ENCODE data around the gene CISH. TPM values are rescaled to one million over a fixed set of nuclear protein-coding genes. Genes with fewer than 3 reads are reported as not detected.
A peak's percentile ranks its signal among the peaks of the same experiment; 100 is the strongest.

Gene CISH
- total and polyA plus RNA-seq, 9 donors = 6.2 to 28.0 (median 21.9) TPM

- H3K4me1 ChIP-seq (ENCODE audit: insufficient read depth) = peaks cover 28% of the 10 kb centered on the region
- peak in 2 of 5 donors; percentile 51 to 57 for DNase-seq
- H3K27ac ChIP-seq = peak overlapping the region; percentile 35 to 86
- no peaks in the 10 kb centered on the region for H3K27me3 ChIP-seq
- H3K36me3 ChIP-seq = no peaks in the 10 kb centered on the region
- 41 to 48% (median 45%) methylated on average over 6 of the region's 6 CpGs for WGBS, 3 donors
- intact Hi-C loops (cut with DNase I) = loop anchor here (1.0 to 10.0 kb wide), 5 partner anchors 41 to 1332 kb away; partner anchors contain the start of genes MANF (in 2 of the 4), CACNA2D2 (in 1 of the 4), PARP3 (in 1 of the 4) and RRP9 (in 1 of the 4)
- H3K9me3 ChIP-seq = no peaks in the 10 kb centered on the region
- TF ChIP-seq CTCF (IDR thresholded peaks at IDR 0.05) (no peak), POLR2A (IDR thresholded peaks at IDR 0.05) (no peak), EP300 (IDR thresholded peaks at IDR 0.05) (no peak)
- no peak overlapping the region for H3K4me3 ChIP-seq
These were observed 1.6 kb upstream of the CISH start for GRCh38 chr3:50612970-50613846.

GRCh38 chr3:50612234-50612882 lies 784 bp upstream of the CISH start:
- intact Hi-C loops (cut with DNase I) = loop anchor here in 3 of 4 donors (5.0 to 10.0 kb wide), 4 partner anchors 108 to 1332 kb away; partner anchors contain the start of genes MANF (in 2 of the 3), CACNA2D2 (in 1 of the 3), PARP3 (in 1 of the 3) and RRP9 (in 1 of the 3)
- Histone ChIP-seq H3K4me1 (ENCODE audit: insufficient read depth) (peaks cover 28% of the 10 kb centered on the region), H3K9me3 (no peaks in the 10 kb centered on the region), H3K36me3 (no peaks in the 10 kb centered on the region), H3K27me3 (no peaks in the 10 kb centered on the region), H3K4me3 (peak overlapping the region; percentile 89), H3K27ac (peak overlapping the region; percentile 55 to 86)
- 1 to 2% (median 1%) methylated on average over 27 to 29 of the region's 29 CpGs for WGBS, 3 donors
- no peak for TF ChIP-seq CTCF (IDR thresholded peaks at IDR 0.05)
- TF ChIP-seq POLR2A (IDR thresholded peaks at IDR 0.05) = peak; percentile 42
- DNase-seq = peak in 4 of 5 donors; percentile 61 to 72 (median 68)

GRCh38 chr3:50610992-50611463 lies 546 bp downstream of the CISH start:
- H3K9me3 ChIP-seq = no peaks in the 10 kb centered on the region
- DNase-seq = peak in 1 of 5 donors; percentile 48
- no peaks in the 10 kb centered on the region for H3K36me3 ChIP-seq
- H3K4me3 ChIP-seq = peak overlapping the region; percentile 89
- intact Hi-C loops (cut with DNase I) = loop anchor here in 3 of 4 donors (5.0 to 10.0 kb wide), 4 partner anchors 106 to 1334 kb away; partner anchors contain the start of genes MANF (in 2 of the 3), CACNA2D2 (in 1 of the 3), PARP3 (in 1 of the 3) and RRP9 (in 1 of the 3)
- peaks cover 31% of the 10 kb centered on the region for H3K4me1 ChIP-seq (ENCODE audit: insufficient read depth)
- H3K27me3 ChIP-seq = no peaks in the 10 kb centered on the region
- 2 to 5% (median 2%) methylated on average over 10 of the region's 10 CpGs for WGBS, 3 donors
- no peak for TF ChIP-seq CTCF (IDR thresholded peaks at IDR 0.05)
- no peak for TF ChIP-seq EP300 (IDR thresholded peaks at IDR 0.05)
- TF ChIP-seq POLR2A (IDR thresholded peaks at IDR 0.05) = no peak
- H3K27ac ChIP-seq = peak overlapping the region in 1 of 2 donors; percentile 86

Data from ovary (tissue), 9 donors.